Choroid plexus epithelial cell (primary cell): ENCODE results near the gene RFTN1.

ENCODE experiments used
- DNase-seq: peaks from one replicate; pipeline ENCODE4 v3.0.0-alpha.2; 2010; ENCODE audit warnings: low read depth
- H3K4me3 ChIP-seq: 2 replicates; pipeline ENCODE4 v1.5.1; 2011; ENCODE audit warnings: low read depth, mild to moderate bottlenecking, control low read depth, low read length, moderate library complexity
- CTCF ChIP-seq: conservative IDR thresholded peaks from 2 replicates; pipeline ENCODE4 v1.5.1; 2011; ENCODE audit warnings: low read depth, mild to moderate bottlenecking, control low read depth, inconsistent platforms, low read length, moderate library complexity

The RFTN1 gene

GRCh38 chr3:16447135-16447534 lies 66.4 kb downstream of the RFTN1 start:
- no peak for DNase-seq
- no peak overlapping the region for H3K4me3 ChIP-seq
- TF ChIP-seq CTCF, result no peak

- H3K4me3 ChIP-seq, result no peak overlapping the region
- DNase-seq, result no peak
- no peak for TF ChIP-seq CTCF
Measured at GRCh38 chr3:16444344-16444743, 69.2 kb downstream of the RFTN1 start.

- H3K4me3 ChIP-seq, result no peak overlapping the region
- no peak for DNase-seq
- TF ChIP-seq CTCF, result no peak
Measured at GRCh38 chr3:16442730-16443129, 70.8 kb downstream of the RFTN1 start.

- no peak overlapping the region for H3K4me3 ChIP-seq
- no peak for TF ChIP-seq CTCF
- peak; percentile 59 for DNase-seq
Measured at GRCh38 chr3:16441371-16441875, 72.1 kb downstream of the RFTN1 start.

- H3K4me3 ChIP-seq, result no peak overlapping the region
- TF ChIP-seq CTCF, result no peak
- no peak for DNase-seq
Measured at GRCh38 chr3:16439848-16440708, 73.4 kb downstream of the RFTN1 start.

GRCh38 chr3:16439163-16439847 lies 74.2 kb downstream of the RFTN1 start:
- TF ChIP-seq CTCF, result no peak
- H3K4me3 ChIP-seq, result no peak overlapping the region
- peak; percentile 47 for DNase-seq

- peak; percentile 44 for DNase-seq
- no peak for TF ChIP-seq CTCF
- peak overlapping the region; percentile 2 for H3K4me3 ChIP-seq
Measured at GRCh38 chr3:16437640-16438039, 75.9 kb downstream of the RFTN1 start.
